NCI-H748 treated with DMSO at 0.1 percent for 48 hours (cell line): ENCODE results near the gene SCRN2.
A peak's percentile ranks its signal among the peaks of the same experiment; 100 is the strongest.

Experiments used
- DNase-seq: peaks from one replicate; lab custom pipeline; 2025; lab: John Stamatoyannopoulos, UW

SCRN2 gene

DNA sequence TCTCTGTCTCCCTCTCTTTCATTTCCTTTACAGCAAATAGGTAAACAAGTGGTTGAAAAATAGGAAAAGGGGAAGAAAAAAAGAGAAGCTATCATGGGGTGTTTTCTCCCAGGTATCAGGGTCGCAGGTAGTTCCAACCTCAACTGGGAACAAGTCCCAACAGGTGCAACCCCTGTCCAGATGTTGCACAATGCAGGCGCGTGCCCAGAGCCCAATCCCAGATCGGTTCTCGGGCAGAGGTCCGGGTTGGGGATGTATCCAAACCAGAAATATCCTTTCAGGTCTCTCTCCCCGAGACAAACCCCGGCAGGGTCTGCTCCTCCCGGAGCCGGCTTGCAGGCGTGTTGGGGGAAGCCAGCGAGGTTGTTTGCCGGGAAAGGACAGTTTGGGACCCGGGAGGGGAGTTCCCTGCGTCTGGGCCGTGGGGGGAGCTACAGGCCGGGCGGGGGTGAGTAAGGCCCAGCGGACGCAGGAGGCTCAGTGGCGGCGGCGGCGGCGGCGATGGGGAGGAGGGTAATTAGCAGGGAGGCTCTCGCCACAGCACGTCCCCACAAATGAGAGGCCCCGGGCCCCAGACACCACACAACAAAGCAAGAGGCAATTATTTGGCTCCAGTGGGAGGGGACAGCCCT, 31.1 kb upstream of the SCRN2 start:
- no peak for DNase-seq

DNA sequence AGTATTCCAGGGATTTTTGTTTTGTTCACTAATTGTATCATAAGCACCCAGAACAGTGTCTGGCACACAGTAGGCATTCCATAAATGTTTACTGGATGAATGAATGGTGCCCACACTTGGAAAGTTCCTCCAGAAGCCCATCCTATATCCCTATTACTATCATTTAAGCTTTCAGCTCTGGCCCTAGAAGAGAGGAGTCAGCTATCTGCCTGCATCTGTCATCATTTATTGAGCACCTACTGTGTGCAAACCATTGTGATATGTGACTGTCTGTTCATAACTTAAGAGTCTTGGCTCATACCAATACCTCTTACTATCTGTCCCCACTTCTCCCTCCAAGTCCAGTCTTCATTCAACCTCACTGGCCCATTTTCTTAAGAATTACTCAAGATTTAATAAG, 30.0 kb upstream of the SCRN2 start:
- no peak for DNase-seq

- no peak for DNase-seq
Observed at GRCh38 chr17:47870056-47870455, 29.0 kb upstream of the SCRN2 start.

DNA sequence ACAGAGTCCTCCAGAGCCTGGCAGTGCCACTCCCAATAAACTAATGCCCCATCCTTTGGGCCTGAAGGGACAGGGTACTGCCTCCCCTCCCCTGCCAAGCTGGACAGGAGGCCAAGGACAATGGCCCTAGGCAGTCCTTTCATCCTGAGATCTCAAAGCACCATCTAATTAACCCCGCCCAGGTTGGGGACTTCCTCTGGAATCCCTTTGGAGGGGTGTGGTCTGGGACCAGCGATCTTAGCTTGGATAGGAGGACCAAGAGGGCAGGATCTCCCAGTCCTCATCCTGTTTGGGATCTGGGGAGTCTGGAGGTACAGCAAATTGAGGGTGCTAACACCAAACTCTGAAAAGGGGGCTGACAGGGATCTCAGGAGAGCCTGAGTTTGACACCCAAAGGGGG, 28.0 kb upstream of the SCRN2 start:
- no peak for DNase-seq

DNA sequence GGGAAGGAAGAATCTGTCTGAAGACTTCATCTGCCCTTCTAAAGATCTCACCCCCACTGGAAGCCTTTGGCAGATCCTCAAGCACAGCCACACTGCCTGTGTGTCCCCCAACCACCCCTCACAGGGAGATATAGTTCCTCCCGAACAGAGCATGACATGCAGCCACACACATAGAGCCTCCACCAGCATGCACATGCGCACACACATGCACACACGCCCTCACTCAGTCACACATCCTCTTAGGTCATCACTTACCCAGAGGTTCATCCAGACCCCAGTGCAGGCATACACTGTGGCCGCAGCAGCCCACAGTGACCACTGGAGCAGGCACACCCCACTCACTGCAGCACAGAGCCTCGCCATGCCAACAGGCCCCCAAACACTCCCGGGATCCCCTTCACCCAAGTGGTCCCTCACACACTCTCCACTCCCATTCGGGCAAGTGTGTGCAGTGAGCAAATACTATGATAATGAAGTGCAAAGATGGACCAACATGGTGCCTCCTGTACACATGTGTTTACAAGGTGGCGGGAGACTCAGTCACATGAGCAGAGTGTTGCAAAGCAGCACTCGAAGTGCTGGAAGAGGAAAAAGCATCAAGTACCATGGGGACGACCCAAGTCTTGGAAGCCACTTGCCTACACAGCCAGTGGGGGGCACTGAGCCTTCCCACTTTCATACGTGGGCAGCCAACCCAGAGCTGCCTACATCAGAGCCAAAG, 26.9 kb upstream of the SCRN2 start:
- DNase-seq: no peak

- DNase-seq: no peak
Observed at GRCh38 chr17:47866941-47867340, 25.9 kb upstream of the SCRN2 start.

GRCh38 chr17:47864791-47865216, 23.7 kb upstream of the SCRN2 start:
- DNase-seq: no peak

DNA sequence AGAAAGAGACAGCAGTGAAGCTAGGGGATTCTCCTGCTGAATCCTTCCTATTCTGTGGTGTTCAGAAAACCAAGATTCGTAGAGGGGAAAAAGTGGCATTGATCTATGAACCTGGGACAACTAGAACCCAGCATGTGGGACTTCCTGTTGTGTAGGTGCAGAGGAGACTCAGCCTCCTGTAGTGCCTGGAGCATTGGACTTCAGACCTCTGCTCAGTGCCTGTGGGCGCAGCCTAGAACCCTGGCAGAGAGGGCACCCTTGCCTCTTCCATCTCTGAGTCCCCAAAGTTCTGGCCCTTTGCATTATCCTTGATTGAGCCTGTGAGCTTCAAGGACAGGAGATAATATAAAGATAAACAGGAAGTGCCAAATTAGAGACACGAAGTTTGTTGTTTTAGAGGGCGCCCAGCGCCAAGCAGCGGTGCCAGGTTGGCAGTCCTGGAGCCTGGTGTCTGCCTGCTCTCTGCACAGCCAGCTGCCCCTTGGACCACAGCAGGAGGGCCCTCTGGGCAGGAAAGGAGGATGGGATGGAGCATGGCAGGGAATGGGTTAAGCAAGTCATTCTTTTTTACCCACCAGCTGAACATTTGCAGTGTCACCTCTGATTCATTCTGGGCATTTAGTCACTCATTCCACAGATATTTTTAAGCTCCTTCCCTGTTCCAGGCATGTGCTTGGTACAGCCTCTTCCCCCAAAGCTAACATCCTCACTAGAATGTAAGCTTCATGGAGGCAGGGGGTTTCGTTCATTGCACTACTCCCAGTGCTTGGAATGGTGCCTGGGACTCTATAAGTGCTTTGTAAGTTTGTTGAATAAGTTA, 21.8 kb upstream of the SCRN2 start:
- no peak for DNase-seq

DNA sequence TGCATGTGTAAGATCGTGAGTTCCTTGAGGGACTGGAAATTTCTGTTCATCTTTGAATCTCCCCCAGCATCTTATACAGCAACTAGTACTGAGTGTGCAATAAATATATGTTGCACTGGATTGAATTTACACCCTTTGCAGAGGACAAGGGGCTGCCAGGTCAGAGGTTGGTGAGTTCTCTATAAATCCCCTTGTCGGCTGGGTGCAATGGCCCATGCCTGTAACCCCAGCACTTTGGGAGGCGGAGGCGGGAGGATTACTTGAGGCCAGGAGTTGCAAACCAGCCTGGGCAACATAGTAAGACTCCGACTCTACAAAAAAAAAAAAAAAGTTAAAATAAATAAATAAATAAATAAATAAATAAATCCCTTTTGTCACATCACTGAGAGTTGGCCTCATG, 19.3 kb upstream of the SCRN2 start:
- no peak for DNase-seq

GRCh38 chr17:47857551-47858455, 16.7 kb upstream of the SCRN2 start:
- DNase-seq: no peak

DNA sequence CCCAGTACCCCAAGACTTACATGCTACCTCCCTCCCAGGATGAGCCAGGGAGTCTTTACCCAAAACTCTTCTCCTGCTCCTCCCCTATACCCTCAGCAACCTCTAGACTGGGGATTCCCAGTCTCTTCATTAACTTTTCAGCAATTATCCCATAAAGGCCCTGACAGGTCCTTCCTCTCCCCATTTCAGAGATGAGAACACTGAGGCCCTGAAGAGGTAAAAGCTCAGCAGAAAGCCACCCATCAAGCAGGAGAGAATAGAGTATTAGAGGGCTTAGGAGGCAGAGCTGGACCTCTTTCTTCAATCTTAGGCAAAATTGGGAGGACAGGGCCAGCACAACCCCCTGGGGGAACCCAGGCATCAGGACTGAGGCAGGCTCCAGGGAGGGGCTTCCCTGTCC, 15.8 kb upstream of the SCRN2 start:
- DNase-seq: no peak

GRCh38 chr17:47855737-47856136, 14.7 kb upstream of the SCRN2 start:
- no peak for DNase-seq

DNA sequence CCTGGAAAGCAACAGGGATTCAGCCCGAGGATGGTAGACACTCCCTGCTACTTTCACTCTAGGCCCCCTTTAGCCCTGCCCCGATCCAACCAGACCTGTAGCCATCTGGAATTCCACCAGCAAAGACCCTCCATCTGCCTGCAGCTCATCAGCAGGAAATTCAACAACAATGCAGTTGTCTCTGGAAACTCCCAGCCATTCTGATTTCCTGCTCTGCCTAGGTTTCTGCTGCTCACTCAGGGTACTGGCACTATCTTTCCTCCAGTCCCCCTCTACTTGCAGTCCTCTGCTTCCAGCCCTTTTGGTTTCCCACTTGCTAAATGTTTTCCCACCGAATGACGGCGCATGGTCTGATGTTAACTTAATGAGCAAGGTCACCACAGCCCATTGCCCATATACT, 12.5 kb upstream of the SCRN2 start:
- no peak for DNase-seq

GRCh38 chr17:47852113-47852949, 11.3 kb upstream of the SCRN2 start:
- DNase-seq: no peak

DNA sequence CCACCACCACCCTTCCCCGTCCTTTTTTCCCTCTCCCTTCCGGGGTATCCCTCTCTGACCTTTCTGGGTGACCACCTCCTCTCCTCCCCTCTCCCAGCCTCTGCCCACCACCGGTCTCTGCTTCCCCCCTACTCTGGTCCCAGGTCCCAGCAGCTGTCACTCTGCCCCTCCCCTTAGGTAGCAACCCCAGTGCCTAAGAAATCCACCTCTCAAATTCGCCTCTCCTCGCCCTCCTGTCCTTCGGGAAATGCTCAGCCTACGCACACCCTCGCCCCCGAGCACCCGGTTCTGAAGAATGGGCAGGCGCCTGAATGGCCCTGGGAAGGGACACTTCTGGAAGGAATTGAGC, 10.7 kb upstream of the SCRN2 start:
- no peak for DNase-seq

DNA sequence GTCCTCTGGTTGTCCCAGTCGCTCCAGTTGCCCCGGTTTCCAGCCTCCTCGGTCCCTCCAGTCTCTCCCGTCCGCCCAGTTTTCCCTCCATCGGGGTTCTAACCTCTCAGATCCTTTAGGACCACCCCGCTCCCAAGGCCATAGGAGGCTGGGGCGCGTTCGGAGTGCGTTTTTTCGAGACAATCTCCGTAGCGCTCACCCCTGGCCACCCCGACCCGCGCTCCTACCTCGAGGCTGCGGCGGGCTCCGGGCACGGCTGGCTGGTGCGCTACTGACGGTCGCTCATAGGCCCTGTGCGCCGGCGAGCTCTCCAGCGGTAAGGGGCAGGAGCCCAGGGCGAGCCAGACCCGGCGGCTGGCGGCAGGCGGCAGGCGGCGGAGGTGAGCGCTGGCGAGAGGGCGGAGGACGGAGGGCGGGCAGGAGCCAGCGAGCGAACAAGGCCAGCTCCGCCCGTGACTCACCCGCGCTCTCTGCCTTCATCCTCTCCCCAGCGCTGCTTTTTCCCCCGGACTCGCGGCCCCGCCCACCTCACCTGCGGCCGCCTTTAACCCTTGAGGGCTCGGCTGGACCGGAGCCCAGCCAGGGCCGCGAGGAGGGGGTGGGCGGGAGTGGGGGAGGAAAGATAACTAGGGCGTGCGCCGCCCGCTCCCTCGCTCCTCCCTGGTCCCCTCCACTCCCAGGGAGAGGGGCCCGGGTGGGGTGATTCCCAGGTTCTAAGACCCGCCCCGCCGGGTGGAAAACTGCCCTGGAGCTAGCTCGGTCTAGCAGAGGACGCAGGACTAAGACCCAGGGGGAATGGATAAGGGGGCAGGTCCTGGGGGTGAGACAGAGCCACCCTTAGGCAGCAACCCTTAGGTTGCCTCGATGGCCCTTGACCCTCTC, 9.9 kb upstream of the SCRN2 start, which contains the start of gene SP6:
Gene SP6 (minus strand): TSS at position 472 of the 882 bp plus-strand sequence. CDS start 2,734 bp downstream, outside the sequence.
- DNase-seq: peak; percentile 64

DNA sequence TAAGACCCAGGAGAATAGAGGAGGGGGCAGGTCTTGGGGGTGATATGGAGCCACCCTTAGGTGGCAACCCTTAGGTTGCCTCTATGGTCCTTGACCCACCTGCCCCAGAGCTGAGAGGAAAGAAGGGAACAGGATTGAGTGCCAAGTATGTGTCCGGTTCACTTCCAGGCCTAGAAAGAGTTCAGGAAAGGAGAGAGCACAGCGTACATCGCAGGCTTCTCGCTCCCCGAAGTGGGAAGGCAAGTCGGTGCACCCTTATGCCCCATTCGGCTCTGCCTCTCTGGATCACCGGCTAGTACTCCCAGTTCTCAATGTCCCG, 9.3 kb upstream of the SCRN2 start:
- DNase-seq: no peak

DNA sequence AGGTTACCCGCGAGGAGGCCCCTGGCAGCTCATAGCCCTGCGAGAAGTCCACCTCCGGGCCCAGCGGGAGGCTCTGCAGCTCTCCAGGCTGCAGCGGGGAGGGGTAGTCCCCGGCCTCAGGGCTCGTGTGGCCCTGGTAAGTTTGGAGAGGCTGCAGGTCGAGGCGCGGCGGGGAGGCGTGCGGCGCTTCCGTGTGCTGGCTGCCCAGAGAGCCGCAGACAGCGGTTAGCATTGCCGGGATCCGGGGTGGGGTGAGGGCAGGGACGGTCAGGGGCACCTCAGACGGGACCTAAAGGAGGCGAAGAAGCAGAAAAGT, 7.1 kb upstream of the SCRN2 start:
- DNase-seq: no peak

DNA sequence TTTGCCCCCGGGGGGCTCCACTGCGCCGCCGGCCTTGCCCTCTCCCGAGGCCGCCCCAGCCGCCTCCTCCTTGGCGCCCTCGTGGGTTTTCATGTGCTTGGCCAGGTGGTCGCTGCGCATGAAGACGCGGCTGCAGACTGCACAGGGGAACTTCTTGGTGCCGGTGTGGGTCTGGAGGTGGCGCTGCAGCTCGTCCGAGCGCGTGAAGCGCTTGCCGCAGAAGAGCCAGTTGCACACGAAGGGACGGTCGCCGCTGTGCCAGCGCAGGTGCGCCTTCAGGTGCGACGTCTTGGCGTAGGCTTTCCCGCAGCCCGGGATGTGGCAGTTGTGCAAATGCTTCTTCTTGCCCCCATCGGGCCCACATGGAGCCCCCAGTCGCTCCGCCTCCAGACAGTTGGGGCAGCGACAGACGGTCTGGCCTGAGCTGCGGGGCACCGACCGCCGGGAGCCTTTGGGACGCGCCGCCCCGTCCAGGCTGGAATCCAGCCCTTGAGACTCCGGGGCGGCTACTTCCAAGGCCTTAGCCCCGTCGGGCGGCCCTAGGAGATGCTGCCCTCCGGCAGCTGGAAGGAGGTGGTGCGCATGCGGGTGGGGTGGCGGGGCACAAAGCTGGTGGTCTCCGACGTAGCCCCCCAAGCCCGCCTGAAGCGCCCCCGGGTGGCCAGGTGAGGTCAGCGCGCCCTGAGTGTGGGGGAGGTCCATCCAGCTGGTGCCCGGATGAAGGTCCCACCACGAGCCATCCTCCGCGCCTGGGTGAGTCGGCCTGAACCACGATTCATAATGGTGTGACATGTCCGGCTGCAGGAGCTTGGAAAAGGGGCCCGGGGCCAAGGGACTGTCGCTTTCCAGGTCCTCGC, 6.5 kb upstream of the SCRN2 start:
- no peak for DNase-seq
